Ishikawa (cell line): ENCODE measurements around the gene PRG2.

ENCODE experiments used
- CREB1 ChIP-seq: IDR thresholded peaks from 2 replicates; pipeline ENCODE4 v1.6.1; 2012; ENCODE audit warnings: low read depth
- EGR1 ChIP-seq: IDR thresholded peaks from 2 replicates; pipeline ENCODE4 v1.6.1; 2012
- EP300 ChIP-seq: IDR thresholded peaks from 2 replicates; pipeline ENCODE4 v1.6.1; 2012; ENCODE audit warnings: borderline replicate concordance
- FOXM1 ChIP-seq: IDR thresholded peaks from 2 replicates; pipeline ENCODE4 v1.6.1; 2012; ENCODE audit warnings: low read depth, borderline replicate concordance
- NFIC ChIP-seq: IDR thresholded peaks from 2 replicates; pipeline ENCODE4 v1.6.1; 2012
- RAD21 ChIP-seq: IDR thresholded peaks from 2 replicates; pipeline ENCODE4 v1.6.1; 2012; ENCODE audit warnings: low read depth
- TAF1 ChIP-seq: IDR thresholded peaks from 2 replicates; pipeline ENCODE4 v1.6.1; 2012; ENCODE audit warnings: low read depth, mild to moderate bottlenecking
- TCF12 ChIP-seq: IDR thresholded peaks from 2 replicates; pipeline ENCODE4 v1.6.1; 2012; ENCODE audit warnings: low read depth
- YY1 ChIP-seq: IDR thresholded peaks from 2 replicates; pipeline ENCODE4 v1.6.1; 2012; ENCODE audit warnings: low read depth
- TF ChIP-seq, protein P1 (sequence below): IDR thresholded peaks from 2 replicates; pipeline ENCODE4 v1.6.1; 2012; ENCODE audit warnings: low read depth, mild to moderate bottlenecking
- TF ChIP-seq, protein P2 (sequence below): IDR thresholded peaks from 2 replicates; pipeline ENCODE4 v1.6.1; 2012

DNA sequence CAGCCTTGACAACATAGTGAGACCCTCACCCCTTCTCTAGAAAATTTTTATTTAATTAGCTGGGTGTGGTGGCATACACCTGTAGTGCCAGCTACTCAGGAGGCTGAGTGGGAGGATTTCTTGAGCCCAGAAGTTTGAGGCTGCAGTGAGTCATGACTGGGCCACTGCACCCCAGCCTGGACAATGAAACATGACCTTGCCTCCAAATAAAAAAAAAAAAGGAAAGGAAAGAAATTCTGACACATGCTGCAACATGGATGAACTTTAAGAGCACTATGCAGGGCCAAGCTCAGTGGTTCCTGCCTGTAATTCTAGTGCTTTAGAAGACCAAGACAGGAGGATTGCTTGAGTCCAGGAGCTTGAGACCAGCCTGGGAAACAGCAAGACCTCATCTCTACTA, 27.7 kb upstream of the PRG2 start:
- TF ChIP-seq, protein P1, sequence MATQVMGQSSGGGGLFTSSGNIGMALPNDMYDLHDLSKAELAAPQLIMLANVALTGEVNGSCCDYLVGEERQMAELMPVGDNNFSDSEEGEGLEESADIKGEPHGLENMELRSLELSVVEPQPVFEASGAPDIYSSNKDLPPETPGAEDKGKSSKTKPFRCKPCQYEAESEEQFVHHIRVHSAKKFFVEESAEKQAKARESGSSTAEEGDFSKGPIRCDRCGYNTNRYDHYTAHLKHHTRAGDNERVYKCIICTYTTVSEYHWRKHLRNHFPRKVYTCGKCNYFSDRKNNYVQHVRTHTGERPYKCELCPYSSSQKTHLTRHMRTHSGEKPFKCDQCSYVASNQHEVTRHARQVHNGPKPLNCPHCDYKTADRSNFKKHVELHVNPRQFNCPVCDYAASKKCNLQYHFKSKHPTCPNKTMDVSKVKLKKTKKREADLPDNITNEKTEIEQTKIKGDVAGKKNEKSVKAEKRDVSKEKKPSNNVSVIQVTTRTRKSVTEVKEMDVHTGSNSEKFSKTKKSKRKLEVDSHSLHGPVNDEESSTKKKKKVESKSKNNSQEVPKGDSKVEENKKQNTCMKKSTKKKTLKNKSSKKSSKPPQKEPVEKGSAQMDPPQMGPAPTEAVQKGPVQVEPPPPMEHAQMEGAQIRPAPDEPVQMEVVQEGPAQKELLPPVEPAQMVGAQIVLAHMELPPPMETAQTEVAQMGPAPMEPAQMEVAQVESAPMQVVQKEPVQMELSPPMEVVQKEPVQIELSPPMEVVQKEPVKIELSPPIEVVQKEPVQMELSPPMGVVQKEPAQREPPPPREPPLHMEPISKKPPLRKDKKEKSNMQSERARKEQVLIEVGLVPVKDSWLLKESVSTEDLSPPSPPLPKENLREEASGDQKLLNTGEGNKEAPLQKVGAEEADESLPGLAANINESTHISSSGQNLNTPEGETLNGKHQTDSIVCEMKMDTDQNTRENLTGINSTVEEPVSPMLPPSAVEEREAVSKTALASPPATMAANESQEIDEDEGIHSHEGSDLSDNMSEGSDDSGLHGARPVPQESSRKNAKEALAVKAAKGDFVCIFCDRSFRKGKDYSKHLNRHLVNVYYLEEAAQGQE = no peak
- no peak for TF ChIP-seq RAD21
- no peak for TF ChIP-seq TCF12
- no peak for TF ChIP-seq TAF1
- TF ChIP-seq EP300 = no peak
- no peak for TF ChIP-seq CREB1
- TF ChIP-seq FOXM1 = no peak
- TF ChIP-seq NFIC = no peak
- TF ChIP-seq EGR1 = no peak
- TF ChIP-seq YY1 = no peak
- TF ChIP-seq, protein P2, sequence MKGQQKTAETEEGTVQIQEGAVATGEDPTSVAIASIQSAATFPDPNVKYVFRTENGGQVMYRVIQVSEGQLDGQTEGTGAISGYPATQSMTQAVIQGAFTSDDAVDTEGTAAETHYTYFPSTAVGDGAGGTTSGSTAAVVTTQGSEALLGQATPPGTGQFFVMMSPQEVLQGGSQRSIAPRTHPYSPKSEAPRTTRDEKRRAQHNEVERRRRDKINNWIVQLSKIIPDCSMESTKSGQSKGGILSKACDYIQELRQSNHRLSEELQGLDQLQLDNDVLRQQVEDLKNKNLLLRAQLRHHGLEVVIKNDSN = no peak
